Hepatocyte (in vitro differentiated cells): ENCODE measurements around the gene SYNE2. TPM values are rescaled to one million over a fixed set of nuclear protein-coding genes. Genes with fewer than 3 reads are reported as not detected.
A peak's percentile ranks its signal among the peaks of the same experiment; 100 is the strongest.

ENCODE experiments used
- DNase-seq: peaks from one replicate; pipeline ENCODE4 v3.0.0-alpha.2; 2016; ENCODE audit warnings: low spot score
- H2AFZ ChIP-seq: fragments of 200-600 bp; sonication (generic); 2 replicates; pipeline ENCODE4 v1.6.0; 2016; ENCODE audit warnings: antibody characterized with exemption, mild to moderate bottlenecking
- H3K27ac ChIP-seq: fragments of 200-600 bp; sonication (generic); 2 replicates; pipeline ENCODE4 v1.5.1; 2016; ENCODE audit warnings: mild to moderate bottlenecking
- H3K27me3 ChIP-seq: fragments of 200-600 bp; sonication (generic); 2 replicates; pipeline ENCODE4 v1.6.1; 2016
- H3K36me3 ChIP-seq: fragments of 200-600 bp; sonication (generic); replicated peaks from 2 replicates; pipeline ENCODE4 v1.5.1; 2016; ENCODE audit warnings: low read depth; ENCODE audit not compliant: insufficient read depth
- H3K4me1 ChIP-seq: fragments of 200-600 bp; sonication (generic); 2 replicates; pipeline ENCODE4 v1.5.1; 2016; ENCODE audit warnings: mild to moderate bottlenecking, moderate library complexity; ENCODE audit not compliant: insufficient read depth
- H3K4me2 ChIP-seq: fragments of 200-600 bp; sonication (generic); 2 replicates; pipeline ENCODE4 v1.6.0; 2016
- H3K4me3 ChIP-seq: fragments of 200-600 bp; sonication (generic); 2 replicates; pipeline ENCODE4 v1.5.1; 2016; ENCODE audit warnings: mild to moderate bottlenecking
- H3K79me2 ChIP-seq: fragments of 200-600 bp; sonication (generic); 2 replicates; pipeline ENCODE4 v1.6.0; 2017; ENCODE audit warnings: mild to moderate bottlenecking
- H3K9me2 ChIP-seq: fragments of 200-600 bp; sonication (generic); replicated peaks from 2 replicates; pipeline ENCODE4 v1.6.0; 2017; ENCODE audit warnings: mild to moderate bottlenecking; ENCODE audit not compliant: insufficient read depth
- H3K9me3 ChIP-seq: fragments of 200-600 bp; sonication (generic); 2 replicates; pipeline ENCODE4 v1.5.1; 2016; ENCODE audit warnings: low read depth, mild to moderate bottlenecking
- H4K20me1 ChIP-seq: fragments of 200-600 bp; sonication (generic); 2 replicates; pipeline ENCODE4 v1.6.0; 2016; ENCODE audit warnings: mild to moderate bottlenecking; ENCODE audit not compliant: insufficient read depth, poor library complexity, severe bottlenecking
- CTCF ChIP-seq: fragments of 200-600 bp; sonication (generic); IDR thresholded peaks from 2 replicates; pipeline ENCODE4 v1.5.1; 2016; ENCODE audit warnings: antibody characterized with exemption, mild to moderate bottlenecking; ENCODE audit not compliant: poor library complexity
- EZH2 ChIP-seq: fragments of 200-600 bp; sonication (generic); IDR thresholded peaks from 2 replicates; pipeline ENCODE4 v1.6.1; 2016; ENCODE audit warnings: antibody characterized with exemption, mild to moderate bottlenecking, borderline replicate concordance
- EZH2phosphoT487 ChIP-seq: fragments of 200-600 bp; sonication (generic); IDR thresholded peaks from one replicate; pipeline ENCODE4 v1.6.1; 2018; ENCODE audit warnings: antibody characterized with exemption, mild to moderate bottlenecking, low read depth, moderate library complexity; ENCODE audit not compliant: unreplicated experiment, severe bottlenecking
- WGBS: methylation state at CpG from one replicate; pipeline ENCODE4 v1.1.6; 2016; ENCODE audit warnings: low lambda C conversion rate; ENCODE audit errors: missing lambda C conversion rate; 5-methylcytosine and 5-hydroxymethylcytosine counted together
- polyA plus RNA-seq: library from polyadenylated mRNA; unstranded; fragments of >200 nt; fragmentation: Nextera tagmentation; extraction: Ambion mirVana; gene quantifications from 2 replicates; pipeline ENCODE4 v1.2.1, GENCODE V29; 2016
- total RNA-seq: library from RNA; depleted of rRNA; stranded (reverse); fragments of >200 nt; gene quantifications from 2 replicates; pipeline ENCODE4 v1.2.3, GENCODE V29; 2014

Gene SYNE2
- total and polyA plus RNA-seq, 2 experiments from 2014 or later: 21.0 to 58.6 TPM

- H3K79me2 ChIP-seq: peaks cover 43% of the 10 kb centered on the region
- peak overlapping the region; percentile 13 for H3K27ac ChIP-seq
- no peaks in the 10 kb centered on the region for H4K20me1 ChIP-seq
Measured at GRCh38 chr14:63874223-63874622, 21.4 kb downstream of the SYNE2 start.

GRCh38 chr14:63875311-63875710 is 22.5 kb downstream of the SYNE2 start:
- 80% methylated on average over 2 of the region's 2 CpGs for WGBS
- Histone ChIP-seq H3K4me1 (peaks cover 5% of the 10 kb centered on the region), H3K9me3 (no peaks in the 10 kb centered on the region), H3K4me3 (no peak overlapping the region), H3K4me2 (no peak overlapping the region), H3K79me2 (peaks cover 44% of the 10 kb centered on the region), H2AFZ (no peak overlapping the region), H3K9me2 (no peaks in the 10 kb centered on the region), H3K27me3 (no peaks in the 10 kb centered on the region), H4K20me1 (no peaks in the 10 kb centered on the region), H3K36me3 (no peaks in the 10 kb centered on the region), H3K27ac (no peak overlapping the region)
- no peak for DNase-seq
- no peak for TF ChIP-seq EZH2phosphoT487
- TF ChIP-seq CTCF: no peak

More at GRCh38 chr14:63874223-63874622, 21.4 kb downstream of the SYNE2 start:
- Histone ChIP-seq H3K4me1 (peaks cover 5% of the 10 kb centered on the region), H3K36me3 (no peaks in the 10 kb centered on the region), H3K27me3 (no peaks in the 10 kb centered on the region), H3K4me2 (no peak overlapping the region), H2AFZ (peak overlapping the region; percentile 15), H3K9me3 (no peaks in the 10 kb centered on the region), H3K9me2 (no peaks in the 10 kb centered on the region), H3K4me3 (no peak overlapping the region)
- TF ChIP-seq EZH2phosphoT487 (no peak), CTCF (no peak)
- DNase-seq: no peak
- 53% methylated on average over 3 of the region's 3 CpGs for WGBS

- Histone ChIP-seq H2AFZ (no peak overlapping the region), H3K9me2 (no peaks in the 10 kb centered on the region), H3K4me2 (peak overlapping the region; percentile 24), H3K79me2 (peaks cover 39% of the 10 kb centered on the region), H3K27ac (peak overlapping the region; percentile 17), H3K27me3 (no peaks in the 10 kb centered on the region), H3K4me1 (peaks cover 5% of the 10 kb centered on the region), H3K4me3 (no peak overlapping the region), H3K36me3 (no peaks in the 10 kb centered on the region), H4K20me1 (no peaks in the 10 kb centered on the region), H3K9me3 (no peaks in the 10 kb centered on the region)
- no peak for DNase-seq
- no peak for TF ChIP-seq CTCF
- 40% methylated on average over 3 of the region's 3 CpGs for WGBS
Measured at GRCh38 chr14:63877550-63877939, 24.7 kb downstream of the SYNE2 start.

- H3K9me2 ChIP-seq: no peaks in the 10 kb centered on the region
- no peak overlapping the region for H3K4me2 ChIP-seq
- no peaks in the 10 kb centered on the region for H3K27me3 ChIP-seq
- 94% methylated on average over 3 of the region's 3 CpGs for WGBS
- no peaks in the 10 kb centered on the region for H4K20me1 ChIP-seq
- no peaks in the 10 kb centered on the region for H3K9me3 ChIP-seq
- TF ChIP-seq EZH2 (no peak), EZH2phosphoT487 (no peak), CTCF (no peak)
- peak overlapping the region; percentile 17 for H3K27ac ChIP-seq
- H3K4me3 ChIP-seq: no peak overlapping the region
- H3K79me2 ChIP-seq: peaks cover 36% of the 10 kb centered on the region
- H3K36me3 ChIP-seq: no peaks in the 10 kb centered on the region
- no peak overlapping the region for H2AFZ ChIP-seq
- peaks cover 5% of the 10 kb centered on the region for H3K4me1 ChIP-seq
- no peak for DNase-seq
Measured at GRCh38 chr14:63878052-63878451, 25.2 kb downstream of the SYNE2 start.
